ENCODE data around the gene MRPL17. TPM values are rescaled to one million over a fixed set of nuclear protein-coding genes. Genes with fewer than 3 reads are reported as not detected.
A peak's percentile ranks its signal among the peaks of the same experiment; 100 is the strongest.
"Not testable (repeated sequence)": the region's sequence is repeated elsewhere in the genome, so short reads cannot be mapped to it uniquely, and the experiment has no call there.

The MRPL17 gene
- polyA plus RNA-seq, 3 donors, result 8.0 to 14.0 (median 12.8) TPM

GRCh38 chr11:6693342-6694228 is 10.4 kb upstream of the MRPL17 start:
- Mint-ChIP-seq H3K9me3 (peaks cover 0 to 2% (median 0%) of the 10 kb centered on the region in 7 donors), H3K4me1 (peaks cover 12% of the 10 kb centered on the region), H3K36me3 (peaks cover 0 to 3% of the 10 kb centered on the region in 2 donors), H3K4me3 (peak overlapping the region in 1 of 2 donors; percentile 31), H3K27ac (peak overlapping the region in 1 of 7 donors; percentile 3), H3K27me3 (ENCODE audit: low read depth in 3 of 3) (peaks cover 1 to 2% (median 1%) of the 10 kb centered on the region in 3 donors)
- Histone ChIP-seq H3K9ac (ENCODE audit: insufficient read depth, low read length, poor library complexity, severe bottlenecking) (no peak overlapping the region), H3K27ac (ENCODE audit: low read depth in 1 of 2, low read length in 2 of 2) (no peak overlapping the region), H3K27me3 (ENCODE audit: control insufficient read depth in 2 of 2, insufficient read depth in 2 of 2, low read length in 2 of 2) (no peaks in the 10 kb centered on the region), H3K4me1 (ENCODE audit: control insufficient read depth in 1 of 2, insufficient read depth in 2 of 2, low read length in 2 of 2) (peaks cover 5 to 6% of the 10 kb centered on the region in 2 donors), H3K36me3 (replicated peaks in 1 of 2; ENCODE audit: control insufficient read depth in 1 of 2, insufficient read depth in 2 of 2, low read length in 2 of 2) (no peaks in the 10 kb centered on the region), H3K4me3 (replicated peaks in 1 of 3; ENCODE audit: low read depth in 2 of 3, low read length in 3 of 3) (no peak overlapping the region), H3K4me2 (replicated peaks; ENCODE audit: extremely low read depth, low read length, poor library complexity, severe bottlenecking) (no peak overlapping the region), H4K20me1 (ENCODE audit: insufficient read depth, low read length) (no peaks in the 10 kb centered on the region), H3K9me3 (replicated peaks in 1 of 2; ENCODE audit: control insufficient read depth in 1 of 2, insufficient read depth in 1 of 2, low read length in 2 of 2) (no peaks in the 10 kb centered on the region), H3K79me2 (ENCODE audit: insufficient read depth, low read length) (no peaks in the 10 kb centered on the region), H2AFZ (ENCODE audit: insufficient read depth, low read depth, low read length, poor library complexity, severe bottlenecking) (no peak overlapping the region)
- peak; percentile 29 to 77 (median 31) for DNase-seq
- intact Hi-C loops (cut with micrococcal nuclease), result no loop called here
- no peak for TF ChIP-seq CTCF (IDR thresholded peaks at IDR 0.05)
- no CpG with 5 or more reads among the region's 1 CpG for WGBS (ENCODE audit: insufficient coverage)

GRCh38 chr11:6692128-6692527 is 9.0 kb upstream of the MRPL17 start:
- Mint-ChIP-seq H3K4me1 (peaks cover 12% of the 10 kb centered on the region), H3K9me3 (peaks cover 0 to 2% (median 0%) of the 10 kb centered on the region in 7 donors), H3K36me3 (no peaks in the 10 kb centered on the region), H3K4me3 (no peak overlapping the region), H3K27me3 (ENCODE audit: low read depth in 3 of 3) (peaks cover 0 to 8% (median 5%) of the 10 kb centered on the region in 3 donors), H3K27ac (no peak overlapping the region)
- H3K79me2 ChIP-seq (ENCODE audit: insufficient read depth, low read length), result no peaks in the 10 kb centered on the region
- H3K4me3 ChIP-seq (replicated peaks in 1 of 3; ENCODE audit: low read depth in 2 of 3, low read length in 3 of 3), result no peak overlapping the region
- no peaks in the 10 kb centered on the region for H4K20me1 ChIP-seq (ENCODE audit: insufficient read depth, low read length)
- H3K36me3 ChIP-seq (replicated peaks in 1 of 2; ENCODE audit: control insufficient read depth in 1 of 2, insufficient read depth in 2 of 2, low read length in 2 of 2), result no peaks in the 10 kb centered on the region
- H3K4me2 ChIP-seq (replicated peaks; ENCODE audit: extremely low read depth, low read length, poor library complexity, severe bottlenecking), result no peak overlapping the region
- no peaks in the 10 kb centered on the region for H3K9me3 ChIP-seq (replicated peaks in 1 of 2; ENCODE audit: control insufficient read depth in 1 of 2, insufficient read depth in 1 of 2, low read length in 2 of 2)
- TF ChIP-seq CTCF (IDR thresholded peaks at IDR 0.05), result no peak
- no peak overlapping the region for H3K27ac ChIP-seq (ENCODE audit: low read depth in 1 of 2, low read length in 2 of 2)
- H3K27me3 ChIP-seq (ENCODE audit: control insufficient read depth in 2 of 2, insufficient read depth in 2 of 2, low read length in 2 of 2), result no peaks in the 10 kb centered on the region
- H3K4me1 ChIP-seq (ENCODE audit: control insufficient read depth in 1 of 2, insufficient read depth in 2 of 2, low read length in 2 of 2), result peaks cover 5 to 6% of the 10 kb centered on the region in 2 donors
- H2AFZ ChIP-seq (ENCODE audit: insufficient read depth, low read depth, low read length, poor library complexity, severe bottlenecking), result no peak overlapping the region
- H3K9ac ChIP-seq (ENCODE audit: insufficient read depth, low read length, poor library complexity, severe bottlenecking), result no peak overlapping the region
- DNase-seq, result no peak
- intact Hi-C loops (cut with micrococcal nuclease), result no loop called here

GRCh38 chr11:6690431-6691132 is 7.4 kb upstream of the MRPL17 start:
- intact Hi-C loops (cut with micrococcal nuclease); H3K36me3 Mint-ChIP-seq; DNase-seq; H3K9ac ChIP-seq (ENCODE audit: insufficient read depth, low read length, poor library complexity, severe bottlenecking); H3K36me3 ChIP-seq (replicated peaks in 1 of 2; ENCODE audit: control insufficient read depth in 1 of 2, insufficient read depth in 2 of 2, low read length in 2 of 2); H3K27ac ChIP-seq (ENCODE audit: low read depth in 1 of 2, low read length in 2 of 2); H4K20me1 ChIP-seq (ENCODE audit: insufficient read depth, low read length); H3K4me3 ChIP-seq (replicated peaks in 1 of 3; ENCODE audit: low read depth in 2 of 3, low read length in 3 of 3); H3K79me2 ChIP-seq (ENCODE audit: insufficient read depth, low read length); H3K4me2 ChIP-seq (replicated peaks; ENCODE audit: extremely low read depth, low read length, poor library complexity, severe bottlenecking); H3K9me3 Mint-ChIP-seq; H3K27me3 Mint-ChIP-seq (ENCODE audit: low read depth in 3 of 3); H3K4me1 ChIP-seq (ENCODE audit: control insufficient read depth in 1 of 2, insufficient read depth in 2 of 2, low read length in 2 of 2); H3K9me3 ChIP-seq (replicated peaks in 1 of 2; ENCODE audit: control insufficient read depth in 1 of 2, insufficient read depth in 1 of 2, low read length in 2 of 2); H2AFZ ChIP-seq (ENCODE audit: insufficient read depth, low read depth, low read length, poor library complexity, severe bottlenecking); H3K4me3 Mint-ChIP-seq; H3K27me3 ChIP-seq (ENCODE audit: control insufficient read depth in 2 of 2, insufficient read depth in 2 of 2, low read length in 2 of 2); H3K27ac Mint-ChIP-seq: not testable (repeated sequence)
- H3K4me1 Mint-ChIP-seq, result peaks cover 12% of the 10 kb centered on the region
- 95% methylated on average over 4 of the region's 11 CpGs for WGBS (ENCODE audit: insufficient coverage)

Data from CD14-positive monocyte (primary cell).